ENCODE results near the gene CCR5.

Gene CCR5

DNA sequence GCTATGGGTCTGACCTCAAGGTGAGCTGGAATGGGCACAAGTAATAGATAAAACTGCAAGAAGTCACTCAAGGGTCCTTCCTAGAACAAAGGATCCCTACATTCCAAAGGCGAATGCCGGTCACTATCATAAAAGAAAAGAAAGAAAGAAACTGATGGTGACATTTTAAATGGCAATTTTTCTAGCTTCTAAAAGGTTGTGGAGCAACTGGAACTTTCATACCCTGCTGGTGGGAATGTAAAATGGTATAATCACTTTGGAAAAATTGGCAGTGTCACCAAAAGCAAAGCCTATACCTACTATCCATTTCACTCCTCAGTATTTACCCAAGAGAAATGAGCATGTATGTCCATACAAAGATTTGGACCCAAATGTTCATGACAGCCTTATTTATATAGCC lies 40.5 kb downstream of the CCR5 start:
- H3K4me3 ChIP-seq (ENCODE audit: low read depth, low read length): no peak overlapping the region
- in situ Hi-C loops (cut with HindIII; ENCODE audit: low sequenced_read_pairs): no loop called here
- TF ChIP-seq, protein P1, sequence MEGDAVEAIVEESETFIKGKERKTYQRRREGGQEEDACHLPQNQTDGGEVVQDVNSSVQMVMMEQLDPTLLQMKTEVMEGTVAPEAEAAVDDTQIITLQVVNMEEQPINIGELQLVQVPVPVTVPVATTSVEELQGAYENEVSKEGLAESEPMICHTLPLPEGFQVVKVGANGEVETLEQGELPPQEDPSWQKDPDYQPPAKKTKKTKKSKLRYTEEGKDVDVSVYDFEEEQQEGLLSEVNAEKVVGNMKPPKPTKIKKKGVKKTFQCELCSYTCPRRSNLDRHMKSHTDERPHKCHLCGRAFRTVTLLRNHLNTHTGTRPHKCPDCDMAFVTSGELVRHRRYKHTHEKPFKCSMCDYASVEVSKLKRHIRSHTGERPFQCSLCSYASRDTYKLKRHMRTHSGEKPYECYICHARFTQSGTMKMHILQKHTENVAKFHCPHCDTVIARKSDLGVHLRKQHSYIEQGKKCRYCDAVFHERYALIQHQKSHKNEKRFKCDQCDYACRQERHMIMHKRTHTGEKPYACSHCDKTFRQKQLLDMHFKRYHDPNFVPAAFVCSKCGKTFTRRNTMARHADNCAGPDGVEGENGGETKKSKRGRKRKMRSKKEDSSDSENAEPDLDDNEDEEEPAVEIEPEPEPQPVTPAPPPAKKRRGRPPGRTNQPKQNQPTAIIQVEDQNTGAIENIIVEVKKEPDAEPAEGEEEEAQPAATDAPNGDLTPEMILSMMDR (IDR thresholded peaks at IDR 0.05; ENCODE audit: low read depth, low read length, missing control alignments): no peak
- no peak for DNase-seq (ENCODE audit: low read depth)

- TF ChIP-seq, protein P1 (IDR thresholded peaks at IDR 0.05; ENCODE audit: low read depth, low read length, missing control alignments): no peak
- in situ Hi-C loops (cut with HindIII; ENCODE audit: low sequenced_read_pairs): no loop called here
- no peak for DNase-seq (ENCODE audit: low read depth)
- no peak overlapping the region for H3K4me3 ChIP-seq (ENCODE audit: low read depth, low read length)
Measured at GRCh38 chr3:46412786-46413298, 42.1 kb downstream of the CCR5 start.

- in situ Hi-C loops (cut with HindIII; ENCODE audit: low sequenced_read_pairs): no loop called here
- TF ChIP-seq, protein P1 (IDR thresholded peaks at IDR 0.05; ENCODE audit: low read depth, low read length, missing control alignments): no peak
- DNase-seq (ENCODE audit: low read depth): no peak
- H3K4me3 ChIP-seq (ENCODE audit: low read depth, low read length): no peak overlapping the region
Measured at GRCh38 chr3:46413951-46414350, 43.2 kb downstream of the CCR5 start.

DNA sequence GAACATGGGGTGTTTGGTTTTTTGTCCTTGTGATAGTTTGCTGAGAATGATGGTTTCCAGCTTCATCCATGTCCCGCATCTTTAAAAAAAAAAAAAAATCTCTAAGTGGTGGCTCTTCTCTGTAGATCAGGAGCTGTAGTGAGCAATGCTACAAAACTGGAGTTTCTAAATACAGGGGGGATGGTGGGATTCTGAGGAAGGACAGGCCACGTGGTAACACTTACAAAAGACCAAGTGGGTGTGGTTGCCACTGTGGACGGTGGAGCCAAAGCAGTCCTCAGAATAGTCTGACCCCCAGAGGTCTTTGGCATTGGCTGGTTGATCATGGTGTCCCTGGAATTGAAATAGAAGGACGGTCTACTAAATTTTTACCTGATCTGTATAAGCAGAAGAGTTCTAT lies 44.0 kb downstream of the CCR5 start:
- no peak overlapping the region for H3K4me3 ChIP-seq (ENCODE audit: low read depth, low read length)
- no peak for DNase-seq (ENCODE audit: low read depth)
- TF ChIP-seq, protein P1 (IDR thresholded peaks at IDR 0.05; ENCODE audit: low read depth, low read length, missing control alignments): no peak
- in situ Hi-C loops (cut with HindIII; ENCODE audit: low sequenced_read_pairs): no loop called here

GRCh38 chr3:46416125-46416810 lies 45.5 kb downstream of the CCR5 start:
- no peak for DNase-seq (ENCODE audit: low read depth)

GRCh38 chr3:46416811-46417510 lies 46.2 kb downstream of the CCR5 start:
- TF ChIP-seq, protein P1 (IDR thresholded peaks at IDR 0.05; ENCODE audit: low read depth, low read length, missing control alignments): no peak
- DNase-seq (ENCODE audit: low read depth): no peak
- no peak overlapping the region for H3K4me3 ChIP-seq (ENCODE audit: low read depth, low read length)
- in situ Hi-C loops (cut with HindIII; ENCODE audit: low sequenced_read_pairs): no loop called here

More at GRCh38 chr3:46416125-46416810, 45.5 kb downstream of the CCR5 start:
- H3K4me3 ChIP-seq (ENCODE audit: low read depth, low read length): no peak overlapping the region
- in situ Hi-C loops (cut with HindIII; ENCODE audit: low sequenced_read_pairs): no loop called here
- TF ChIP-seq, protein P1 (IDR thresholded peaks at IDR 0.05; ENCODE audit: low read depth, low read length, missing control alignments): no peak

All from astrocyte of the cerebellum (primary cell).